GM23338 (cell line): ENCODE results near the gene SHISA9.

Experiments used
- CREB1 ChIP-seq: fragments of 250-450 bp; sonication (Bioruptor Pico); IDR thresholded peaks from 2 replicates; pipeline ENCODE4 v1.5.0; 2020; ENCODE audit warnings: low read depth, mild to moderate bottlenecking, moderate library complexity
- CTCF ChIP-seq, 2 experiments: fragments of 200-600 bp in 1 of 2; sonication (generic) in 1 of 2; conservative IDR thresholded peaks; 2 replicates each; pipeline versions ENCODE4 v1.5.1 to v1.6.1; 2016 to 2017; ENCODE audit warnings: antibody characterized with exemption in 2 of 2, low read depth in 2 of 2, mild to moderate bottlenecking in 2 of 2, moderate library complexity in 1 of 2
- ETS1 ChIP-seq: IDR thresholded peaks from 2 replicates; pipeline ENCODE4 v1.6.1; 2016; ENCODE audit warnings: antibody characterized with exemption
- EZH2 ChIP-seq: fragments of 200-600 bp; sonication (generic); IDR thresholded peaks from one replicate; pipeline ENCODE4 v1.8.0; 2017; ENCODE audit warnings: antibody characterized with exemption, mild to moderate bottlenecking, low read depth; ENCODE audit not compliant: unreplicated experiment
- EZH2phosphoT487 ChIP-seq: fragments of 200-600 bp; sonication (generic); IDR thresholded peaks from one replicate; pipeline ENCODE4 v1.8.1; 2018; ENCODE audit warnings: antibody characterized with exemption; ENCODE audit not compliant: unreplicated experiment
- JUNB ChIP-seq: IDR thresholded peaks from one replicate; pipeline ENCODE4 v1.6.1; 2016; ENCODE audit warnings: antibody characterized with exemption; ENCODE audit not compliant: unreplicated experiment
- NANOG ChIP-seq: IDR thresholded peaks from 2 replicates; pipeline ENCODE4 v1.6.1; 2016; ENCODE audit warnings: antibody characterized with exemption, borderline replicate concordance
- POLR2AphosphoS5 ChIP-seq: IDR thresholded peaks from 2 replicates; pipeline ENCODE4 v1.6.1; 2016; ENCODE audit warnings: antibody characterized with exemption, low read depth
- REST ChIP-seq: IDR thresholded peaks from one replicate; pipeline ENCODE4 v1.6.1; 2018; ENCODE audit warnings: antibody characterized with exemption; ENCODE audit not compliant: unreplicated experiment
- STAT1 ChIP-seq: IDR thresholded peaks from one replicate; pipeline ENCODE4 v1.6.1; 2016; ENCODE audit warnings: antibody characterized with exemption; ENCODE audit not compliant: unreplicated experiment
- ZNF114 ChIP-seq: fragments of 250-450 bp; sonication (Bioruptor Pico); IDR thresholded peaks from 2 replicates; pipeline ENCODE4 v1.5.0; 2020; ENCODE audit warnings: mild to moderate bottlenecking, moderate library complexity
- ZNF331 ChIP-seq: fragments of 250-450 bp; sonication (Bioruptor Pico); IDR thresholded peaks from 2 replicates; pipeline ENCODE4 v1.5.0; 2020; ENCODE audit warnings: low read depth, mild to moderate bottlenecking, moderate library complexity

- no peak for TF ChIP-seq EZH2phosphoT487
- TF ChIP-seq CTCF (conservative IDR thresholded peaks at IDR 0.05; ENCODE audit: low read depth in 2 of 2) = no peak
- TF ChIP-seq POLR2AphosphoS5 = no peak
- no peak for TF ChIP-seq EZH2
- no peak for TF ChIP-seq JUNB
- TF ChIP-seq CREB1 (CRISPR knock-in tag) = no peak
- no peak for TF ChIP-seq REST
- TF ChIP-seq ETS1 = no peak
- no peak for TF ChIP-seq ZNF114
- no peak for TF ChIP-seq ZNF331
- TF ChIP-seq NANOG = no peak
- no peak for TF ChIP-seq STAT1
These were observed 369.2 kb downstream of the SHISA9 start for GRCh38 chr16:13270602-13271001.
